Trophoblast cell (in vitro differentiated cells and primary cell): ENCODE measurements around the gene IL13RA1.

Experiments used
- DNase-seq, 2 donors: peaks; one replicate each; pipeline ENCODE4 v3.0.0-alpha.2; 2016
- H2AFZ ChIP-seq: 2 replicates; pipeline ENCODE4 v1.6.1; 2013; ENCODE audit warnings: low read length, moderate library complexity, mild to moderate bottlenecking; ENCODE audit not compliant: insufficient read depth, poor library complexity
- H2AK5ac ChIP-seq: 2 replicates; pipeline ENCODE4 v1.6.1; 2013; ENCODE audit warnings: mild to moderate bottlenecking, low read length
- H2BK120ac ChIP-seq: 2 replicates; pipeline ENCODE4 v1.6.1; 2013; ENCODE audit warnings: low read length, mild to moderate bottlenecking, moderate library complexity; ENCODE audit not compliant: insufficient read depth, poor library complexity
- H2BK12ac ChIP-seq: 2 replicates; pipeline ENCODE4 v1.6.1; 2013; ENCODE audit warnings: mild to moderate bottlenecking, low read length, moderate library complexity
- H2BK5ac ChIP-seq: 2 replicates; pipeline ENCODE4 v1.6.1; 2013; ENCODE audit warnings: low read length, low read depth, moderate library complexity, mild to moderate bottlenecking; ENCODE audit not compliant: poor library complexity
- H3K14ac ChIP-seq: 2 replicates; pipeline ENCODE4 v1.6.1; 2013; ENCODE audit warnings: mild to moderate bottlenecking, low read length
- H3K18ac ChIP-seq: 2 replicates; pipeline ENCODE4 v1.6.1; 2013; ENCODE audit warnings: mild to moderate bottlenecking, low read length
- H3K23ac ChIP-seq: 2 replicates; pipeline ENCODE4 v1.6.1; 2013; ENCODE audit warnings: low read length
- H3K27ac ChIP-seq: 2 replicates; pipeline ENCODE4 v1.5.1; 2013; ENCODE audit warnings: low read depth, mild to moderate bottlenecking, inconsistent platforms, low read length, moderate library complexity
- H3K27me3 ChIP-seq: 2 replicates; pipeline ENCODE4 v1.6.1; 2013; ENCODE audit warnings: inconsistent platforms, mild to moderate bottlenecking, low read length, moderate library complexity; ENCODE audit not compliant: insufficient read depth
- H3K36me3 ChIP-seq, 2 experiments: 1 replicate in 1 of 2; 2 replicates in 1 of 2; pipeline ENCODE4 v1.6.1; 2013; ENCODE audit warnings: low read length in 2 of 2, mild to moderate bottlenecking in 2 of 2, moderate library complexity in 1 of 2; ENCODE audit not compliant: insufficient read depth in 2 of 2, control insufficient read depth in 1 of 2
- H3K4ac ChIP-seq: 2 replicates; pipeline ENCODE4 v1.6.1; 2013; ENCODE audit warnings: low read depth, mild to moderate bottlenecking, low read length, moderate library complexity
- H3K4me1 ChIP-seq, 2 experiments: 1 replicate in 1 of 2; 2 replicates in 1 of 2; pipeline ENCODE4 v1.6.1; 2013; ENCODE audit warnings: low read length in 2 of 2, mild to moderate bottlenecking in 2 of 2, moderate library complexity in 1 of 2; ENCODE audit not compliant: insufficient read depth in 2 of 2, control insufficient read depth in 1 of 2
- H3K4me2 ChIP-seq: 2 replicates; pipeline ENCODE4 v1.6.1; 2013; ENCODE audit warnings: inconsistent platforms, mild to moderate bottlenecking, low read length, moderate library complexity
- H3K4me3 ChIP-seq: 2 replicates; pipeline ENCODE4 v1.5.1; 2013; ENCODE audit warnings: mild to moderate bottlenecking, low read depth, low read length, inconsistent platforms
- H3K79me1 ChIP-seq: one replicate; pipeline ENCODE4 v1.6.1; 2013; ENCODE audit warnings: low read length
- H3K79me2 ChIP-seq: 2 replicates; pipeline ENCODE4 v1.6.1; 2013; ENCODE audit warnings: low read length, mild to moderate bottlenecking; ENCODE audit not compliant: control insufficient read depth, insufficient read depth, poor library complexity
- H3K9ac ChIP-seq: 2 replicates; pipeline ENCODE4 v1.6.1; 2013; ENCODE audit warnings: mild to moderate bottlenecking, low read length
- H3K9me3 ChIP-seq: 2 replicates; pipeline ENCODE4 v1.6.1; 2013; ENCODE audit warnings: low read depth, mild to moderate bottlenecking, control low read depth, inconsistent platforms, low read length; ENCODE audit not compliant: insufficient read depth
- H4K12ac ChIP-seq: 2 replicates; pipeline ENCODE4 v1.6.1; 2013; ENCODE audit warnings: low read depth, mild to moderate bottlenecking, low read length, moderate library complexity
- H4K8ac ChIP-seq: 2 replicates; pipeline ENCODE4 v1.6.1; 2013; ENCODE audit warnings: low read depth, mild to moderate bottlenecking, low read length, moderate library complexity
- H4K91ac ChIP-seq: one replicate; pipeline ENCODE4 v1.6.1; 2013; ENCODE audit warnings: low read depth, mild to moderate bottlenecking, low read length, moderate library complexity
- WGBS: extraction: QIAGEN DNeasy Blood & Tissue Kit; methylation state at CpG from one replicate; pipeline ENCODE4 v1.1.7; 2013; ENCODE audit warnings: missing lambda C conversion rate; ENCODE audit not compliant: insufficient read length, insufficient coverage; ENCODE audit errors: extremely low coverage; 5-methylcytosine and 5-hydroxymethylcytosine counted together

Gene IL13RA1

GRCh38 chrX:118742176-118742575 lies 14.8 kb downstream of the IL13RA1 start:
- Histone ChIP-seq H4K12ac (no peak overlapping the region), H4K8ac (no peak overlapping the region), H2AK5ac (no peak overlapping the region), H3K4me2 (no peak overlapping the region), H3K36me3 (no peaks in the 10 kb centered on the region), H3K18ac (no peak overlapping the region), H2BK5ac (no peak overlapping the region), H4K91ac (no peak overlapping the region), H2BK120ac (no peak overlapping the region), H2BK12ac (no peak overlapping the region), H3K27ac (no peak overlapping the region), H2AFZ (no peak overlapping the region), H3K9ac (no peak overlapping the region), H3K4me1 (no peaks in the 10 kb centered on the region), H3K23ac (no peak overlapping the region), H3K27me3 (no peaks in the 10 kb centered on the region), H3K9me3 (no peaks in the 10 kb centered on the region), H3K79me1 (no peaks in the 10 kb centered on the region), H3K79me2 (no peaks in the 10 kb centered on the region), H3K4ac (no peak overlapping the region), H3K14ac (no peak overlapping the region), H3K4me3 (no peak overlapping the region)
- DNase-seq: no peak
- WGBS: no CpG with 5 or more reads among the region's 2 CpGs

- Histone ChIP-seq H3K9ac (no peak overlapping the region), H3K4ac (no peak overlapping the region), H3K4me3 (no peak overlapping the region), H3K14ac (no peak overlapping the region), H4K8ac (no peak overlapping the region), H3K79me1 (no peaks in the 10 kb centered on the region), H2BK120ac (no peak overlapping the region), H3K4me2 (no peak overlapping the region), H3K27ac (no peak overlapping the region), H3K36me3 (no peaks in the 10 kb centered on the region), H2AFZ (no peak overlapping the region), H4K91ac (no peak overlapping the region), H2AK5ac (no peak overlapping the region), H3K4me1 (no peaks in the 10 kb centered on the region), H3K23ac (no peak overlapping the region), H2BK5ac (no peak overlapping the region), H3K9me3 (no peaks in the 10 kb centered on the region), H3K79me2 (no peaks in the 10 kb centered on the region), H3K27me3 (no peaks in the 10 kb centered on the region), H4K12ac (no peak overlapping the region), H2BK12ac (no peak overlapping the region), H3K18ac (no peak overlapping the region)
- no CpG with 5 or more reads among the region's 2 CpGs for WGBS
- DNase-seq: no peak
Measured at GRCh38 chrX:118745570-118745969, 18.2 kb downstream of the IL13RA1 start.

GRCh38 chrX:118751950-118752783 lies 24.8 kb downstream of the IL13RA1 start:
- no peak overlapping the region for H3K9ac ChIP-seq
- H3K23ac ChIP-seq: no peak overlapping the region
- no peak overlapping the region for H2AFZ ChIP-seq
- H4K12ac ChIP-seq: no peak overlapping the region
- H3K4me1 ChIP-seq: no peaks in the 10 kb centered on the region
- H4K91ac ChIP-seq: no peak overlapping the region
- no peak for DNase-seq
- no peaks in the 10 kb centered on the region for H3K36me3 ChIP-seq
- no peaks in the 10 kb centered on the region for H3K79me2 ChIP-seq
- no peak overlapping the region for H3K18ac ChIP-seq
- no peak overlapping the region for H2AK5ac ChIP-seq
- H3K4ac ChIP-seq: no peak overlapping the region
- no peak overlapping the region for H4K8ac ChIP-seq
- H2BK120ac ChIP-seq: no peak overlapping the region
- H3K14ac ChIP-seq: no peak overlapping the region
- H3K4me3 ChIP-seq: no peak overlapping the region
- H3K27ac ChIP-seq: no peak overlapping the region
- H3K4me2 ChIP-seq: no peak overlapping the region
- H2BK5ac ChIP-seq: no peak overlapping the region
- no peak overlapping the region for H2BK12ac ChIP-seq
- H3K9me3 ChIP-seq: no peaks in the 10 kb centered on the region
- H3K27me3 ChIP-seq: no peaks in the 10 kb centered on the region
- no CpG with 5 or more reads among the region's 9 CpGs for WGBS
- H3K79me1 ChIP-seq: no peaks in the 10 kb centered on the region

- Histone ChIP-seq H3K14ac (no peak overlapping the region), H3K4ac (no peak overlapping the region), H3K4me2 (no peak overlapping the region), H3K18ac (no peak overlapping the region), H3K4me3 (no peak overlapping the region), H3K27me3 (no peaks in the 10 kb centered on the region), H2AK5ac (no peak overlapping the region), H4K8ac (no peak overlapping the region), H3K4me1 (no peaks in the 10 kb centered on the region), H4K12ac (no peak overlapping the region), H3K9me3 (no peaks in the 10 kb centered on the region), H3K79me1 (no peaks in the 10 kb centered on the region), H2BK120ac (no peak overlapping the region), H3K79me2 (no peaks in the 10 kb centered on the region), H3K23ac (no peak overlapping the region), H3K9ac (no peak overlapping the region), H3K36me3 (no peaks in the 10 kb centered on the region), H2BK5ac (no peak overlapping the region), H2BK12ac (no peak overlapping the region), H4K91ac (no peak overlapping the region), H3K27ac (no peak overlapping the region), H2AFZ (no peak overlapping the region)
- DNase-seq: no peak
- no CpG with 5 or more reads among the region's 4 CpGs for WGBS
Measured at GRCh38 chrX:118755633-118756032, 28.2 kb downstream of the IL13RA1 start.
